Bronchial epithelial cell (primary cell): ENCODE measurements around the gene PRDM15. TPM values are rescaled to one million over a fixed set of nuclear protein-coding genes. Genes with fewer than 3 reads are reported as not detected.

Experiments used
- DNase-seq: peaks from one replicate; pipeline ENCODE4 v3.0.0-alpha.2; 2010; ENCODE audit warnings: low read depth
- FAIRE-seq: peaks from 2 replicates; lab custom pipeline; 2011; peaks lifted over from hg19 to GRCh38; lab: Jason Lieb, UNC
- H3K27me3 ChIP-seq: 2 replicates; pipeline ENCODE4 v1.5.1; 2011; ENCODE audit warnings: low read length; ENCODE audit not compliant: control insufficient read depth, insufficient read depth
- H3K36me3 ChIP-seq: 2 replicates; pipeline ENCODE4 v1.5.1; 2011; ENCODE audit warnings: low read length; ENCODE audit not compliant: control insufficient read depth, insufficient read depth
- H3K4me3 ChIP-seq: 2 replicates; pipeline ENCODE4 v1.5.1; 2011; ENCODE audit warnings: mild to moderate bottlenecking, low read depth, low read length, control low read depth
- CTCF ChIP-seq: IDR thresholded peaks from 2 replicates; pipeline ENCODE4 v1.5.1; 2011; ENCODE audit warnings: mild to moderate bottlenecking, moderate library complexity, low read length, control low read depth, inconsistent platforms; ENCODE audit not compliant: insufficient read depth, severe bottlenecking
- total RNA-seq: library from RNA; depleted of rRNA; stranded (reverse); fragments of >200 nt; gene quantifications from 2 replicates; pipeline ENCODE4 v1.2.1, GENCODE V29; 2014

The PRDM15 gene
- total RNA-seq, 1 donor from 2014 or later, result 6.1 TPM

- H3K4me3 ChIP-seq, result no peak overlapping the region
- no peak for DNase-seq
- FAIRE-seq, result no peak
- H3K36me3 ChIP-seq, result peaks cover 6% of the 10 kb centered on the region
- TF ChIP-seq CTCF, result no peak
- H3K27me3 ChIP-seq, result no peaks in the 10 kb centered on the region
These were observed 31.9 kb downstream of the PRDM15 start for GRCh38 chr21:41847066-41847804.

GRCh38 chr21:41846536-41846935 is 32.6 kb downstream of the PRDM15 start:
- Histone ChIP-seq H3K36me3 (peaks cover 5% of the 10 kb centered on the region), H3K27me3 (no peaks in the 10 kb centered on the region), H3K4me3 (no peak overlapping the region)
- no peak for TF ChIP-seq CTCF
- FAIRE-seq (no peak), DNase-seq (no peak)

GRCh38 chr21:41846033-41846317 is 33.2 kb downstream of the PRDM15 start:
- FAIRE-seq (no peak), DNase-seq (no peak)
- Histone ChIP-seq H3K36me3 (peaks cover 1% of the 10 kb centered on the region), H3K27me3 (no peaks in the 10 kb centered on the region), H3K4me3 (no peak overlapping the region)
- no peak for TF ChIP-seq CTCF

GRCh38 chr21:41845310-41846032 is 33.7 kb downstream of the PRDM15 start:
- peaks cover 1% of the 10 kb centered on the region for H3K36me3 ChIP-seq
- DNase-seq, result no peak
- no peaks in the 10 kb centered on the region for H3K27me3 ChIP-seq
- no peak overlapping the region for H3K4me3 ChIP-seq
- no peak for FAIRE-seq
- TF ChIP-seq CTCF, result no peak

- TF ChIP-seq CTCF, result no peak
- Histone ChIP-seq H3K4me3 (no peak overlapping the region), H3K27me3 (no peaks in the 10 kb centered on the region), H3K36me3 (peaks cover 1% of the 10 kb centered on the region)
- no peak for FAIRE-seq
- DNase-seq, result no peak
These were observed 35.6 kb downstream of the PRDM15 start for GRCh38 chr21:41843584-41843983.
